SIG-M5 (cell line): Measurements from ENCODE around the gene ISLR.

ENCODE experiments used
- DNase-seq: peaks from one replicate; lab custom pipeline; 2025; lab: John Stamatoyannopoulos, UW

ISLR gene

DNA sequence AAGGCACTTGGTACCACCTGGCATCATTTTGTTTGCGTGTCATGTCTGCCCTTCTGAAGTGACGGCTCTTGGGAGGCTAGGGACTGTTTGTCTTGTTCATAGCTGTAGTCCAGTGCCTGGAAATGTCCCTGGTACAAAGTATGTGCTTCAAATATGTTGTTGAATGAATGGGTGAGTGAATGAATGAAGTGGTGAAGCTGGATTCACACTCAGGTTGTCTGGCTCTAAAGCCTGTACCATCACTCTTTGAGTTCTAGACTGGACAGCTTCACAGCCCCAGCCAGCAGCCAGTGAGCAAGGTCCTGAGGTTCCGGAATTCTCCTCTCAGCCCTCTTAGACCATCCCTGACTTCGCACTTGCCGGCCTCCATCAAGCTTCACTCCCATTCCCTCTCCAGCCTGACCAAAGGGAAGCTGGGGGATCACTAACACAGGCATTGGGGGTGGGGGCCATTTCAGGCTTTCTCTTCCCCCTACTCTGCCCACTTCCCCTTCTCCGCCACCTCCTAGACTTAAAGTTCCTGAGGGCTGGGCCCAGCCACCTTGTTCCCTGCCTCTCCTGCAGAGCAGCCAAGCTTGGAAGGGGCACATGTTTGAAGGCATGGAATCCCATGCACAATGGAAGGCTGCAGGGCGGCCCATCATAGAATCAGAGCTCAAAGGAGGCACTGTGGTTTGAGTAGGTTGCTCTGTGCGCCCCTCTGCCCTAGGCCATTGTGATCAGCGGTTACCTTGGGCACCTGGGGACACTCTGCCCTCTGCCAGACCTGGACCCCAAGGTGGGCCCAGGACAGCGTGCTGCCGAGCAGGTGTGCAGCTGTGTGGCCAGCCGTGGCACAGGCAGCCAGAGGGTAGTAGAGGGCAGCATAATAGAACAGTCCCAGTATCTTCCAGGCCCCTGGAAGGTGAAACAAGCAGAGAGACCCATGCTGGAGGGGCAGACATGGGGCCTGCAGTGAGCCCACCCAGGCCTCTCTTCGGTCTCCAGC is 21.4 kb downstream of the ISLR start:
- no peak for DNase-seq

DNA sequence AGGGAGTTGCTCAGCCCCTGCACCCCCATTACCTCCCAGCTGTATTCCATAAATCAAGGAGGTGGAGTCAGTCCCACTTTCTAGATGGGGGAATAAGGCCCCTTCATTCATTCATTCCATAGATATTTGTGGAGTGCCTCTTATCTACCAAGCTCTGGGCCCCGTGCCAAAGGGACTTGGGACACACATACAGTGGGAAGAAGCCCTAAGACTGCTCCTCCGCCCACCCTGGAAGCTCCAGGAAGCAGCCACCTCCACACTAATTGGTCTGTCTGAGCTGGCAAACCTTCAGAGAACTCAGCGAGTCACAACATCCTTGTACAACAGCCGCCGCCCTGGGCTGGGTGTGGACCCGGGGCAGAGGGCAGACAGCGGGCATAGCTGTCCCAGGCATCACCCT is 22.7 kb downstream of the ISLR start:
- DNase-seq: no peak

DNA sequence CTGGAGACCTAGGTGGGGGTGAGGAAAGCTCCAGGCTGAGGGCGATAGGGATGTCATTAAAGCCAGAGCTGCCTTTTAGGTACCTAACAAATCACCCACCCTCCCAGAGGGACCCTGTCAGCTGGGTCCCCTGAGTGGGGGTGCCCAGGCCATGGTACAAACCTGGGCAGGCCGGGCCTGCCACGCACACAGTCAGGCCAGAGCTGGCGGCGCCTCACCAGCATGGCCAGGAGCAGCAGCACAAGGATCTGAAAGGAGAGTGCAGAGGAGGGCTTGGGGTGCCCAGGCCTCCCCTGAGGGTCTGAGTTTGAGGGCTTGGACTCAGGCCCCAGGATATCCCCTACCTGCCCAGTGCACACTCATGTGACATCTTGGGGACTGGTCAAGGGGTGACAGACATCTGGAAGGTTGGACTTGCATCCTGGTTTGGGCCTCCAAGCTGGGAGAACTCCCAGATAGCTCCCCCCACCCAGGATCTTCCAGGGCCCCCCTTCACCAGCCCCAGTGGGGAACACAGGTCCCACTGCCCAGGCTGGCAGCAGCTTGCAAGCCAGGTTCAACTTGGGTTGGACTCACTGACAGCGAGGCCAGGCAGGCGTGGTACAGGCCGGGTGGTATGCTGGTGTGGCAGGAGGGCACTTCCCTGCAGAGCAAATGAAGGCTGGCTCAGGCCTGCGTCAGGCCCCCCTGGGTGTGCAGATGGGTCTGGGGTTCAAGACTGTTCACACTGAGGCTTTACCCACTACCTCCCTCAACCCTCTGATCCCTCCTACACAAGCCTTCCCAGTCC is 23.9 kb downstream of the ISLR start:
- no peak for DNase-seq

DNA sequence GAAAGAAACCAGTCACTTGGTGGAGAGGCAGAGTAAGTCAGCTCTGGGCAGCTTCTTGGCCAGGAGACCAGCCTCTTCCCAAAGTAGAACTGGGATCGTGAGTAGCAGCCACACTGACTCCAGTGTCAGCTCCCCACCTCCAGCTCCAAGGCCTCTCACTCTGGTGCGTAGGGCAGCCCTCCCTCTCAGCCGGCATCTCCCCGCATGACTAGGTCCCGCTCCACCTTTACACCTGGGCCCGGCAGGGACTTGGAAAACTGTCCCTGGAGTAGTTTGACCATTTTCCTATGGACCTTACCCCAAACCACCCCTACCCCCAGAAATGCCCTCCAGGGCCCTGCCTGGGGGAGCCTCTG is 25.8 kb downstream of the ISLR start:
- DNase-seq: no peak

DNA sequence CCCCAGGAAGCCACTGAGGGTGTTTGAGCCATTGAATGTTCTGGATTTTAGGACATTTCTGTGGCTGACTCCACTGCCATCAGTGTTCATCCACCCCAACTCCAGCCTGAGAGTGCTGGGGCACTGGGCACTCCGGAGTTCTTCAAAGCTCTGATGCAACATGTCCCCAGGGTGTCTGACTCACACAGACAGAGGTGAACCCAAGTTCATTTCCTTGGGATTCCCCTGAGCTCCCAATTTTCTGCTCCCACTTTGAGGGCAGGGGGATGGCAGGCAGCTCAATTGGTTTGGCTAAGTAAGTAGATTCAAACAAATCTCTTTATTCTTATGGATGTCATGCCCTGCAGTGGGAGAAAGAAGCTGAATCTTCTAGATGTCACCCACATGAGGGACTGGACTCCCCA is 26.9 kb downstream of the ISLR start:
- no peak for DNase-seq

DNA sequence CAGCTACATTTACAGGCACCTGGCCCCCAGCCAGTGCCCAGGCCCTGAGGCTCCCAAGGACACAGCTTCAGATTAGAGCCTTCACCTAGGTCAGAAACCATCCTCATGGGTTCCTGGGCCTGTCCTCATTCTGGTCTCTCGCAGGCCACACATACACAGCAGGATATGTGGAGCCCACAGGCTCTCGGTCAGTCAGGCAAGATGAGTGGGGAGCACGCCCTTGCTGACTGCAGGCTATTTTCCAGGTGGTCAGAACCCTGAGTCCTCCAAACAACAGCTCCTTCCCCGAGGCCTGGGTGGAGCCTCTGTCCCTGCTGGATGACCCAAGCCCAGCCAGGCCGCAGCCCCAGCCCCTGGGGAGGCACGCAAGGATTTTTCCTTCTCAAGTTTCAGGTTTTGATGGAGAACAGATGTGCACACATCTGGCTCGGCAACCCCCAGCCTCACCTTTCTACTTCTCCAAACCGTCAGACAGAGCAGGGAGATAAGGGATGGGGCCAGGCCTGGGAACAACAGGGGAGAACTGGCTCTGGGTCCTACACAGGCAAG is 27.4 kb downstream of the ISLR start:
- no peak for DNase-seq

DNA sequence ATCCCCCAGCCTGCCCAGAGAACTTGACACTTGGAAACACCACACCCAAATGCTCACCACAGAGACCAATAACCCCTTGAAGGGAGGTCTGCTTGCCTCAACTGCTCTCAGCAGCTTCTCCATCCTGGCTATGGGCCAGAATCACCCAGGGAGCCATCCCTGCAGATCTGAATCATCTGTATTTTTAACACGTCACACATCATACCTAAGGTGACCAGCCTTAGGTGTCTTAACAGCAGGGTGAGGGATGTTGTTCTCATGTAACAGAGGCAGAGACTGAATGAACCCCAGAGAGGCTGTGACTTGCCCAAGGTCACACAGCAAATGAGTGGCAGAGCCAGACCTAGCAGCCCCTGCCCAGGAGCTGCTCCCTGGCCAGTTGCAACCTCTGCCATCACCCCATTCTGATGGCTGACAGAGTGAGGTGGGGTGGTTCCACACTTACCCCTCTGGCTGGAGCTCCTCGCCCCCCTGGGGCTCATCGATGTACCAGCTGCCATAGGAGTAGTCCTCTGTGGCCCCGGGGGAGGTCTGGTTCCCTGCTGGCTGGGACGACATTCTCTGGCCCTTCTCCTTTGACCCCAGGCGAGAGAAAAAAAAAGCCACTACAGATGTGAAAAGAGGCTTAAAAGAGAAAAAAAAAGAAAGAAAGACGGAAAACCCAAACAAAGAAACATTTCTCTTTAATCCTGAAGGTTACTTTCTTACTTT is 28.4 kb downstream of the ISLR start:
- DNase-seq: no peak

DNA sequence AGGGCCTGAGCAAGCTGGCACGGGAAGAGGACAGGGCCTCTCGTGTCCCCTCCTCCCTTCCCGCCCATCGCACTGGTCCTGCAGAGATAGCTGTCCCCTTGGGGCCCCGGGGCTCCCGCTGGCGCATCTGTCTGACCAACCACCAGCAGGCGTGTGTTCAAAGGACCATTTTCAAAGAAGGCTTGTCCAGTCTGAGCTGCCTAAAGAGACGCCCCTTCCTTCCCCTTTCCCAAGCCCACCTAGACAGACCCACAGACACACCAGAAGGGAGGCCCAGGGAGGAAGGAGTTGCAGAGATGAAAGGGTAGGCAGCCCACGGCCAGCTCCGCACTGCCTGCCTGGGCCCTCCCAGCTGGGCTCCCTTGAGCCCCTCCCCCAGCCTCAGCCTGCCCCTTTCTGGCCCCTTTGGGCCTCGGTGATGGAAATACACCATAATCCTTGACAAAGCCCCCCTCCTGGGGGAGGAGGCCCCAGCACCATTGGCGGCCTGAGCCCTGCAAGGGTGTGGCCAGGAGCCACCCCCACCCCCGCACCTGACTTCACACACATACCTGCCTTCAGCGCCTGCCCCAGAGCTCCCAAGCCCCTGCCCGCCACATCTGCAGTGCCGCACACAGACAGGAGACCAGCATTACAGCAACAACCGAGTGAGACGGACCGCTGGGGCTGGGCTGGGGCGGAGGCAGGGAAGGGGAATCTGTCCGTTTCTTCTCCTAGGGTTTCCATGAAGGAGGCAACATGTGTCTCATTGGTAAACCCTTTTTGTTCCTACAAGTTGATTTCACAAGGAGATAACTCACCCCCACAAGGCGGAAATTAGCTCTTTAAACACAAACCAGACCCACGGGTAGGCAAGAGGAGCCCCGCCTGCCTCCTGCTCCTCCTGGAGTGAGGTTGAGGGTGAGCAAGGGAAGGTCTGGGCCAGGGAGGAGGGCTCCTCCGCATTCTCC is 29.2 kb downstream of the ISLR start, which contains the start of gene STRA6:
STRA6 (minus strand) TSS at position 336 of the 950 bp plus-strand sequence. CDS start 520 bp downstream, outside the sequence.
- DNase-seq: no peak

DNA sequence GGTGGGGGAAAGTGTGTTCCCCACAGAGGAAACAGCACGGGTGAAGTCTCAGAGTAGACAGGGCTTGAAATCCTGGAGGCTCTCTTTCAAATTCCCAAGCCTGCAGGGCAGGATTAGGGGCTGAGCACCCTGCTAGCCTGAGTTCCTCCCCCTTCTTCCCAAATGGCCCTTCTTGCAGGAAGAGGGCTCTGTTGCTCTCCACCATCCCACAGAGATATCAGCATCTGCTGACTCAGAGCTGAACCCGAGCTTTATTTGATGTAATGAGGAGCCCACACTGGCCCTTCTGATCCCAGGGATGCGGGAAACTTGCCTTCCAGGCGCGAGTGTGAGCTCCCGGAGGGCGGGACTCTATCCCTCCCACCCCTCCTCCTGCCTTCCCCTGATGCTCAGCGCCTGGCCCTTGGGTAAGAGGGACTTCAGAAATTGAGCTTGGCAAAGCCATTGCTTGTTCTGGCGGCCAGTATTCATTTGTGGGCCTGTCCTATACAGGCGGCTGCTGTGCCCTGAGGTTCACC is 30.5 kb downstream of the ISLR start:
- DNase-seq: no peak

DNA sequence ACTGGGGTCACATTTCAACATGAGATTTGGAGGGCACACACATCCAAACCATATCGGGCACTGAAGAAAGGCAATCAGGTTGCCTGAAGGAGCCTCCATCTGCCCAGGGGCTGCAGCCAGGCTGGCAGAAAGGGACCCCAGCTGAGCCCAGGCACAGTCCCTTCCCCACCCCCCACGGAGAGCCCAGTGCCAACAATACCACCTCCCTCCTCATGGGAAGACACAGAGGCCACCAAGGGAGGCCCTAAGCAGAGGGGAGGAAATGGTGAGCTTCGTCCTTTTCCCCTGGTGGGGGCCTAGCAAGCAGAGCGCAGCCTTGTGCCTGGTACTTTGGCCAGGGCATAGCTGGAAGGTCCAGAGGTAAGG is 32.1 kb downstream of the ISLR start:
- DNase-seq: no peak

DNA sequence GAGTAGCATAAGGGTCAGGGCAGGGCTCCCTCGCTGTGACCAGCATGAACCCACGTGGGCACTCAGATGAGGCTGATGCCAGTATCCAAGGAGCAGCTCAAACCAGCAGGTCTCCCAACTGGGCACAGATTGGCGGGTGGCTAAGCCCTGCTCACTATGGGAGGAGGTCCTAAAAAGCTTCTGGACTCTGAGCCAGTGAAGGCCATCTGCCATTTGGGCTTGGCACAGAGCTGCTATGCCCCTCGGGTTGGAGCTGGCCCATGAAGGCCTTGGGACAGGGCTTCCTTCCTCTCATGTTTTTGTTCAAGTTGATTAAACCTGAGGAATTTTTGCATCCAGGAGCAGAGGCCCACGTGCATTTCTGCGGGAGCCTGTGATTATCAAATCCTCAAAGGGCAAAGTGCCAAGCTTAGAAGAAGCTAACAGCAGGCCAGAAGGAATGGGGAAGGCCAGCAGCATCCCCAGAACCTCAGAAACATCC is 33.3 kb downstream of the ISLR start:
- no peak for DNase-seq

DNA sequence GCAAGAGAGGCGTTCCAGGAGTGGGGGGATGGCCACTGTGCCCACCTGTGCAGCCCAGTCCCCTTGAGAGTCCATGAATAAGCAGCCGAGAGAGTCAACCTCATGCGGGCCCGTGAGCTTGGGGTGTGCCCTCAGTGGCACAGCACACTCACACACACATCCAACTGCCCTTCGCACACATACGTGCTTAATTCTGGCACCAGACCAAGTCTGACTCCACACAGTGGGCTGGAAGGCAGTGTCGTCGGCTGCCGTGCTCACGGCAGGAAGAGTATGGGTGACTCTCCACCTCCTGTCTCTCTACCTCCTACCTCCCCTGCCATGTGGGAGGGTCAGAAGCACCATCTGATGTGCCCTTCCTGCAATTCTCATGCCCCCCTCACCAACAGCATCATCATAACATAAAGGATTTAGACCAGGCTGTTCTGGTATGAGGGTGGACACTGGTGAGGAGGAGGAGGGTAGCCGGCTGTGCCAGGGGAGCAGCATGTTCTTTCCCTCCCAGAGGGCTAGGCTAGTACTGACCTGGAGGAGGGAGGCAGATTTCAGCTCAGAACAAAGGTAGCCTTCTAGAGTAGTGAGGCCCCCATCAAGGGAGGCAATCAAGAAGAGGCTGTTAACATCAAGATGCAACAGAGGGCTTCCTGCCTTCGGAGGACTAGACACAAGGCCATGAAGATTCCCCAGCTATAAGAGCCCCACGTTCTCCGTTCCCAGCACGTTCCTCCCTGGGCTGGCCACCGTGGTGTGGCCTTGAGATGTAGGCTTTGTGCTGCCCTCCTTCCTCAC is 34.3 kb downstream of the ISLR start:
- DNase-seq: no peak

DNA sequence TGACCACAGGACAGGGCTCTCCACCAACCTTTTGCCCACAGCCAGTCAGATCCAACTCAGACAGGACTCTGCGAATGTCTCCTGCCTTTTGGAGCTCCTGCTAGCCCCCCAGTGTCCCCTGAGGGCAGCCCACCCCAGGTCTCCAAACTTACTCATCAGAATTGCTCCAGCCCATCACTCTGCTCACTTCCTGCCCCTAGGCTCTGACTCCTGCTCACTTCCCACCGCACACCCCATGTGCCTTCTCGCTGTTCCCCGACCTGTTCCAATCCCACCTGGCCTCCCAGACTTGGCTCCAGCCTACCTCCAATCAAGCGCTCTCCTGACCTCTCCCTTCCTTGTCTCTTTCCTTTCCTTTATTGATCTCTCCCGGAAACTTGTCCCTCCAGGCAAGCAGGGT is 35.0 kb downstream of the ISLR start:
- DNase-seq: no peak

DNA sequence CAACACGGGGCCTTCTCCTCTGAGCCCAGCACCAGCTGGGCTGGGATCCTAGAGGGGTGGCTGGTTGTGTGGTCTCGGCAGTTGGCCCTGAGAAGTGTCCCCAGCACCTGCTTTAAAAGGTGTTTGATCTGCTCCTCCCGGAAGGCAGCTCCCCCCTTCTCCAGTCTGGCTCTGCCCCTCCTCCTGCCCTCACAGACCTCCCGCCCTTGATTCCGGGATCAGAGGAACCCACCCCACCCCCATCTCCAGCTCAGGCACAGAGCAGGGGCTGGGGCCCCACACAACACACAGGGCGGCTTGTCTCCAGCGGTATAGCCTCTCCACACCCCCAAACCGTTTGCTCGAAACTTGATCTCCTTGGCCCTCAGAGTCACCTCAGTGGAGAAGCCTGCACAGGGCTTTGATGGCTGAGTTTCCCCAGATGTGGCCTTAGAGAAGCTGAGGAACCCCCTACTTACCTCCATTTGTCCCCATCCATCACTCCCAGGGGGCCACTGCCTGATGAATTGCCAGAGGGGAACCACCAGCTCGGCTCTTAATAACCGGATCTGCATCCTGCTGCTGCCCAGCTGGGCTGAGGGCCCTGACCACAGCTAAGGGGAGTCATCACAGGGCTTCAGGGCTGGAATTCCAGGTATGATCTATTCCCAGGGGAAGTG is 35.5 kb downstream of the ISLR start:
- DNase-seq: no peak

DNA sequence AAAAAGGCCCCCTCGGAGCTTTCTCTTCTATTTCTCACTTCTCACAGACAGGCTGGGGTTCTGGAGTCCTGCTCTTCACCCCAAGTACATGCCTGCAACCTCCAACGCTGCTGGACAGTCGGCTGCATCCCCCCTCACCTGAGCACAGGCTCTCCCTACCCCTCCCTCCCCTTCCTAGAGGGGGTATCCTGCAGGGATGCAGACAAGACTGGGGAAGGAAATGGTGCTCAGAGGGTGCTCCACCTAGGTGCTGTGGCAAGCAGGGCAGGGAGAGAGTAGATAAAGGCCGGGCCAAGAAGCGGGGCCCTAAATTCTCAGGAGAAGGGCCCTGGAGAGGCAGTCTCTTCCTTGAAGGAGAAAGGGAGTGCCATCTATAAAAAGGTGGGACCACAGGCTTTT is 36.0 kb downstream of the ISLR start:
- no peak for DNase-seq

DNA sequence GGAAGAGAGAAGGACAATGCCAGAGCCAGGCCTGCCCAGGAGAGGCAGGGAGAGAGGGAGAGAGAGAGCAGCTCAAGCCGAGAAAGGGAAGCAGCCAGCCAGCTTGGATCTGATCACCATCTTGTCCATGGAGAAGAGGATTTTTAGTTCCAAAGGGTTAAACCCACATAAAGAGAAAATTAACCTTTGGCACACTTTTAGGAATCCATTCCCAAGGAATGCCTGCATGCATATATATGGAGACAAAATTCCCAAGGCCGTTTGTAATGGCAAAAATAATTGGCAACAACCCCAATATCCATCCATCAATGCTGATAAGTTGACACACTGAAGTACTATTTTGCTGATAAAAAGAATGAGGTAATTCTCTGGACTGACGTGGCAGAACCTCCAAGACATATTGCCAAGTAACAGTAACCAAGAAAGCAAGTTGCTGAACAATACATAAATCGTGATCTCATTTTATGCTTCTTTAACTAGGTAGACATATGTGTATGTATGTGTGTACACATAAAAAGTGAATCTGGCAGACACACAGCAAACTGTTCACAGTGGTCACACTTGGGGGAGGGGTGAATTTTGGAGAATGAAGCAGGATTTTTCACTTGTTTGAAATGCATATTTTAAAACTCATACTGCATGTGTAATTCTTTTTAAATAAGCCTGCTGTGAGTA is 36.6 kb downstream of the ISLR start:
- DNase-seq: no peak

DNA sequence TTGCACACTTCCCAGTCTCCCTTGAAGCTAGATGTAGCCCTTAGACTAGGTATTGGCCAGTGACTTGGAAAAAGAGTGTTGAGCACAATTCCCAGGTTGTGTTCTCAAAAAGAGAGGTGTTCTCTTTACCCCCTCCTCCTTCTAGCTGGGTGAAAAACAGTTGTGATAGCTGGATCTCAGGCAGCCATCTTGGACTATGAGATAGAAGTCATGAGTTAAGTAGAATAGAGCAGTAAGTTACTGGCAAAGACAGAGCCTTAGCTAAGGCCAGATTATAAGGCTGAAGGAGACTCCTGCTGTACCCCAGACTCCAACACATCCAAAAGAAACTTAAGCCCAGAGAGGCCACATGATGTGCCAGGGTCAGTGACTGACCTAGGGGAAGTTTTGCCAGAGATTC is 37.2 kb downstream of the ISLR start:
- no peak for DNase-seq

DNA sequence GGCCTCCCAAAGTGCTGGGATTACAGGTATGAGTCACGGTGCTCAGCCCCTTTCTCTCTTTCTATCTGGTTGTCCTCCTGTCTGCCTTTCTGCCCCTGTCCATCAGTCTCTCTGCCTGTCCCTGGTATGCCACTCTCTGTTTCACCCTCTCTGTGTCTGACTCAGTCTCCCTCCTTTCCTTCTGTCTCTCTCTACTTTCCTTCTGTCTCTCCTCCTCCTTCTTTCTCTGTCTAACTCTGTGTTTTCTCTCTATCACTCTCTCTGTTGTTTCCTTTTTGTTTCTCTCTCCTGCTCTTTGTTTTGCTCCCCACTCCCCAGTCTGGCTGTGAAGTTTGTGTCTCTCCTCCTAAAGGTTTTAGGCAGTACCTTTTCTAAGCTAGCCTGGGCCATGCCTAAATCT is 38.1 kb downstream of the ISLR start:
- DNase-seq: no peak

DNA sequence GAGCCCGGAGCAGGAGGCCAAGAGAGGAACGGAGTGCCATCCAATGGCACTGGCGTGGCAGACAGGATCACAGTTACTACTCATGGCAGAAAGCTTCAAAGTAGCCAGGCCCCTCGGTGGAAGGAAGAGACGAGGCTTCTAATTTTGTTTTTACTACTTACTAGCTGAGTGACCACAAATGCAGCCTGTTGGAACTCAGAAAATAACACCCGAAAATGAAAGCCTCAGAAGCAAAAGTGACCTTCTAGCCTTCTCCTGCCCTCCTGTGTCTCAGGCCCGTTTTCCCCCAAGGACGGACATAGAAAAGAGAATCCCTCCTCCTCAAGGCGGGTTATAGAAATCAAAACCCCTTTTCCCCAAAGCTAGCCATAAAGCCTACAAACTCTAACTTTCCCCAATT is 39.0 kb downstream of the ISLR start:
- DNase-seq: no peak
